ENCODE measurements around the gene FAM83B.
"Not testable (repeated sequence)": the region's sequence is repeated elsewhere in the genome, so short reads cannot be mapped to it uniquely, and the experiment has no call there.

FAM83B gene

GRCh38 chr6:54932622-54933021 is 86.1 kb downstream of the FAM83B start:
- DNase-seq (ENCODE audit: low spot score): no peak
- ChIA-PET CTCF (no interaction called here), POLR2A (ENCODE audit: low non-redundant PET) (no interaction called here)
- H3K27ac ChIP-seq: no peak overlapping the region
- no peak for TF ChIP-seq CTCF (conservative IDR thresholded peaks at IDR 0.05; ENCODE audit: low read depth)

GRCh38 chr6:54935739-54936138 is 89.2 kb downstream of the FAM83B start:
- TF ChIP-seq CTCF (conservative IDR thresholded peaks at IDR 0.05; ENCODE audit: low read depth): no peak
- POLR2A ChIA-PET (ENCODE audit: low non-redundant PET): no interaction called here
- DNase-seq (ENCODE audit: low spot score): peak; percentile 87
- H3K27ac ChIP-seq: no peak overlapping the region
- CTCF ChIA-PET: no interaction called here

GRCh38 chr6:54937371-54937770 is 90.8 kb downstream of the FAM83B start:
- CTCF ChIA-PET: interaction anchor here (0.6 kb wide), 1 partner anchor 10 kb away, joined by 4 read pairs; no protein-coding TSS in a partner anchor
- POLR2A ChIA-PET (ENCODE audit: low non-redundant PET): no interaction called here
- TF ChIP-seq CTCF (conservative IDR thresholded peaks at IDR 0.05; ENCODE audit: low read depth): no peak
- no peak overlapping the region for H3K27ac ChIP-seq
- no peak for DNase-seq (ENCODE audit: low spot score)

- CTCF ChIA-PET: no interaction called here
- DNase-seq (ENCODE audit: low spot score): no peak
Measured at GRCh38 chr6:54957698-54958097, 111.1 kb downstream of the FAM83B start.

GRCh38 chr6:54958446-54958845 is 111.9 kb downstream of the FAM83B start:
- POLR2A ChIA-PET (ENCODE audit: low non-redundant PET): no interaction called here
- DNase-seq (ENCODE audit: low spot score): no peak
- TF ChIP-seq CTCF (conservative IDR thresholded peaks at IDR 0.05; ENCODE audit: low read depth): no peak
- CTCF ChIA-PET: no interaction called here
- H3K27ac ChIP-seq: no peak overlapping the region

More at GRCh38 chr6:54957698-54958097, 111.1 kb downstream of the FAM83B start:
- H3K27ac ChIP-seq: no peak overlapping the region
- no peak for TF ChIP-seq CTCF (conservative IDR thresholded peaks at IDR 0.05; ENCODE audit: low read depth)
- POLR2A ChIA-PET (ENCODE audit: low non-redundant PET): no interaction called here

- no peak for DNase-seq (ENCODE audit: low spot score)
- no peak overlapping the region for H3K27ac ChIP-seq
- ChIA-PET POLR2A (ENCODE audit: low non-redundant PET) (no interaction called here), CTCF (no interaction called here)
- TF ChIP-seq CTCF (conservative IDR thresholded peaks at IDR 0.05; ENCODE audit: low read depth): no peak
Measured at GRCh38 chr6:54959820-54960219, 113.2 kb downstream of the FAM83B start.

GRCh38 chr6:54961372-54961771 is 114.8 kb downstream of the FAM83B start:
- POLR2A ChIA-PET (ENCODE audit: low non-redundant PET); H3K27ac ChIP-seq; CTCF ChIA-PET; DNase-seq (ENCODE audit: low spot score): not testable (repeated sequence)
